Endothelial cell of umbilical vein (primary cell): Measurements from ENCODE around the gene APOD. TPM values are rescaled to one million over a fixed set of nuclear protein-coding genes. Genes with fewer than 3 reads are reported as not detected.

Source experiments
- BruUV-seq: library from RNA; stranded (reverse); fragments of 400-500 nt; replicated peaks from 2 replicates; lab custom pipeline; 2021; lab: Mats Ljungman, UMichigan
- CTCF ChIA-PET: fragments of 300-600, 350-600 bp; sonication (Branson Sonifier 250); formaldehyde crosslinking; loops from one replicate; lab custom pipeline; 2021; ENCODE audit warnings: antibody characterized with exemption, inconsistent platforms; lab: Charles Lee
- POLR2A ChIA-PET: fragments of 300-600, 350-600 bp; sonication (Branson Sonifier 250); formaldehyde crosslinking; loops from one replicate; lab custom pipeline; 2021; ENCODE audit warnings: antibody characterized with exemption, inconsistent platforms; lab: Charles Lee
- DNase-seq: peaks from one replicate; pipeline ENCODE4 v3.0.0-alpha.2; 2011; ENCODE audit warnings: low read depth, low spot score
- FAIRE-seq: peaks from 2 replicates; lab custom pipeline; 2011; peaks lifted over from hg19 to GRCh38; lab: Jason Lieb, UNC
- H2AFZ ChIP-seq: 2 replicates; pipeline ENCODE4 v1.6.0; 2012; ENCODE audit warnings: low read depth, low read length, control low read depth, inconsistent platforms
- H3K27ac ChIP-seq: 2 replicates; pipeline ENCODE4 v1.5.1; 2011; ENCODE audit warnings: low read depth, mild to moderate bottlenecking, control low read depth, low read length, moderate library complexity; ENCODE audit not compliant: insufficient read depth
- H3K27me3 ChIP-seq, 2 experiments: 2 replicates each; pipeline versions ENCODE4 v1.6.0 to v1.6.1; 2011; ENCODE audit warnings: low read length in 2 of 2, mixed read lengths in 1 of 2; ENCODE audit not compliant: control insufficient read depth in 2 of 2, insufficient read depth in 2 of 2
- H3K36me3 ChIP-seq, 2 experiments: 2 replicates in 1 of 2; 3 replicates in 1 of 2; pipeline ENCODE4 v1.5.1; 2011; ENCODE audit warnings: low read length in 2 of 2, mild to moderate bottlenecking in 1 of 2, moderate library complexity in 1 of 2; ENCODE audit not compliant: control insufficient read depth in 2 of 2, insufficient read depth in 2 of 2; ENCODE audit errors: extremely low read depth in 1 of 2
- H3K4me1 ChIP-seq: 3 replicates; pipeline ENCODE4 v1.5.1; 2011; ENCODE audit warnings: mild to moderate bottlenecking, low read length; ENCODE audit not compliant: control insufficient read depth, insufficient read depth; ENCODE audit errors: extremely low read depth
- H3K4me2 ChIP-seq: 2 replicates; pipeline ENCODE4 v1.6.1; 2011; ENCODE audit warnings: low read length, control low read depth, mixed read lengths; ENCODE audit not compliant: insufficient read depth
- H3K4me3 ChIP-seq, 3 experiments: fragments of 200-600 bp in 1 of 3; sonication (generic), shearing (Covaris generic) in 1 of 3; replicated peaks in 1 of 3; 2 replicates each; pipeline ENCODE4 v1.5.1; 2011 to 2016; ENCODE audit warnings: control low read depth in 3 of 3, low read length in 3 of 3, mild to moderate bottlenecking in 2 of 3, inconsistent platforms in 1 of 3, low read depth in 1 of 3, moderate library complexity in 1 of 3; ENCODE audit not compliant: insufficient read depth in 1 of 3
- H3K79me2 ChIP-seq: 2 replicates; pipeline ENCODE4 v1.6.0; 2012; ENCODE audit warnings: low read length, inconsistent platforms; ENCODE audit not compliant: control insufficient read depth, insufficient read depth
- H3K9ac ChIP-seq: replicated peaks from 2 replicates; pipeline ENCODE3; 2011; ENCODE audit warnings: low read length, control low read depth; ENCODE audit not compliant: insufficient read depth; ENCODE audit errors: extremely low read depth
- H3K9me1 ChIP-seq: replicated peaks from 3 replicates; pipeline ENCODE4 v1.6.0; 2011; ENCODE audit warnings: mild to moderate bottlenecking, low read length; ENCODE audit not compliant: control insufficient read depth, insufficient read depth; ENCODE audit errors: extremely low read depth
- H3K9me3 ChIP-seq: replicated peaks from 2 replicates; pipeline ENCODE4 v1.5.1; 2012; ENCODE audit warnings: low read length, inconsistent platforms; ENCODE audit not compliant: control insufficient read depth, insufficient read depth
- H4K20me1 ChIP-seq: replicated peaks from 2 replicates; pipeline ENCODE3; 2011; ENCODE audit warnings: mild to moderate bottlenecking, low read length; ENCODE audit not compliant: control insufficient read depth, insufficient read depth; ENCODE audit errors: extremely low read depth
- CTCF ChIP-seq, 2 donors: IDR thresholded peaks; 1 replicate in 1 of 2; 2 replicates in 1 of 2; pipeline ENCODE4 v1.5.1; 2011; ENCODE audit warnings: low read length in 2 of 2, mild to moderate bottlenecking in 2 of 2, moderate library complexity in 2 of 2, control low read depth in 1 of 2, inconsistent platforms in 1 of 2, low read depth in 1 of 2; ENCODE audit not compliant: insufficient read depth in 1 of 2; ENCODE audit errors: extremely low read depth in 1 of 2
- EZH2 ChIP-seq: IDR thresholded peaks from 2 replicates; pipeline ENCODE4 v1.6.1; 2012; ENCODE audit warnings: borderline replicate concordance, low read depth, mild to moderate bottlenecking, moderate library complexity, low read length, inconsistent platforms; ENCODE audit not compliant: severe bottlenecking
- FOS ChIP-seq: IDR thresholded peaks from 2 replicates; pipeline ENCODE4 v1.6.1; 2011; ENCODE audit warnings: mild to moderate bottlenecking, low read length, moderate library complexity, borderline replicate concordance; ENCODE audit not compliant: insufficient read depth
- GATA2 ChIP-seq: IDR thresholded peaks from 2 replicates; pipeline ENCODE4 v1.7.0; 2011; ENCODE audit warnings: low read depth, mild to moderate bottlenecking, moderate library complexity, mixed read lengths, low read length; ENCODE audit not compliant: insufficient read length, insufficient read depth
- JUN ChIP-seq: IDR thresholded peaks from 2 replicates; pipeline ENCODE4 v1.6.1; 2011; ENCODE audit warnings: borderline replicate concordance, low read depth; ENCODE audit not compliant: insufficient read length, insufficient read depth
- MYC ChIP-seq: IDR thresholded peaks from one replicate; pipeline ENCODE4 v1.6.1; 2011; ENCODE audit warnings: mild to moderate bottlenecking, low read depth, low read length
- POLR2A ChIP-seq: IDR thresholded peaks from 2 replicates; pipeline ENCODE4 v1.6.1; 2012; ENCODE audit warnings: low read depth, mild to moderate bottlenecking, control low read depth, low read length
- POLR2AphosphoS5 ChIP-seq: IDR thresholded peaks from 2 replicates; pipeline ENCODE4 v1.6.1; 2012; ENCODE audit warnings: low read depth, mild to moderate bottlenecking, control low read depth, low read length, moderate library complexity; ENCODE audit not compliant: insufficient read depth
- dilution Hi-C: fragments of 300-500 bp; cut with MboI; formaldehyde crosslinking; loops from one replicate; pipeline ENCODE4 v1.15.0; 2019; ENCODE audit warnings: low sequenced_read_pairs; ENCODE audit not compliant: extremely low pct_ligation_motif_present
- intact Hi-C: fragments of 100-400 bp; cut with micrococcal nuclease; formaldehyde crosslinking; loops from one replicate; pipeline ENCODE4 v1.10.0; 2022
- polyA plus RNA-seq, 4 experiments: library from polyadenylated mRNA; depleted of rRNA in 3 of 4; stranded (reverse) in 3 of 4; unstranded in 1 of 4; fragments of >200 nt; gene quantifications; 2 replicates each; pipeline versions ENCODE4 v1.2.1 to v1.2.3, GENCODE V29; 2011 to 2012; ENCODE audit warnings: missing spikeins in 1 of 4
- total RNA-seq: library from RNA; stranded (reverse); gene quantifications from 2 replicates; pipeline ENCODE4 v1.2.3, GENCODE V29; 2021
- TF ChIP-seq, protein P1 (sequence below): IDR thresholded peaks from 2 replicates; pipeline ENCODE4 v1.6.1; 2011; ENCODE audit not compliant: insufficient read depth, insufficient read length

Gene APOD
- total and polyA plus RNA-seq, 2 donors (not counting 3 experiments of a cell fraction or from before 2014, with no cell fraction given) = 2.2 to 2.9 TPM

GRCh38 chr3:195573611-195574496, 9.9 kb downstream of the APOD start:
- no TSS peak for BruUV-seq
- Histone ChIP-seq H3K4me1 (no peaks in the 10 kb centered on the region), H2AFZ (no peak overlapping the region), H3K4me3 (no peak overlapping the region), H3K27me3 (peaks cover 0 to 10% of the 10 kb centered on the region in 2 experiments), H3K9me1 (no peaks in the 10 kb centered on the region), H3K79me2 (no peaks in the 10 kb centered on the region), H3K4me2 (no peak overlapping the region), H3K36me3 (no peaks in the 10 kb centered on the region), H3K9ac (no peak overlapping the region), H3K9me3 (no peaks in the 10 kb centered on the region), H3K27ac (no peak overlapping the region), H4K20me1 (no peaks in the 10 kb centered on the region)
- dilution Hi-C loops (no loop called here), intact Hi-C loops (no loop called here)
- TF ChIP-seq FOS = no peak
- TF ChIP-seq MYC = no peak
- TF ChIP-seq POLR2AphosphoS5 = no peak
- TF ChIP-seq POLR2A = no peak
- TF ChIP-seq CTCF (IDR thresholded peaks at IDR 0.05; ENCODE audit: extremely low read depth in 1 of 2, insufficient read depth in 1 of 2, low read depth in 1 of 2, low read length in 2 of 2) = no peak
- TF ChIP-seq, protein P1, sequence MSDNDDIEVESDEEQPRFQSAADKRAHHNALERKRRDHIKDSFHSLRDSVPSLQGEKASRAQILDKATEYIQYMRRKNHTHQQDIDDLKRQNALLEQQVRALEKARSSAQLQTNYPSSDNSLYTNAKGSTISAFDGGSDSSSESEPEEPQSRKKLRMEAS = no peak
- TF ChIP-seq JUN = no peak
- no peak for TF ChIP-seq GATA2
- no peak for TF ChIP-seq EZH2
- CTCF ChIA-PET = no interaction called here
- POLR2A ChIA-PET = no interaction called here
- no peak for DNase-seq
- FAIRE-seq = no peak
